ENCODE results near the gene OCRL.

OCRL gene

GRCh38 chrX:129590596-129590995, 50.5 kb downstream of the OCRL start:
- no peak for DNase-seq

GRCh38 chrX:129593137-129593536, 53.1 kb downstream of the OCRL start:
- no peak for DNase-seq

- DNase-seq: no peak
These were observed 54.7 kb downstream of the OCRL start for GRCh38 chrX:129594781-129595180.

- DNase-seq: no peak
These were observed 56.0 kb downstream of the OCRL start for GRCh38 chrX:129596077-129596476.

GRCh38 chrX:129597905-129598304, 57.8 kb downstream of the OCRL start:
- no peak for DNase-seq

- no peak for DNase-seq
These were observed 59.4 kb downstream of the OCRL start for GRCh38 chrX:129599499-129599898.

- DNase-seq: no peak
These were observed 59.9 kb downstream of the OCRL start for GRCh38 chrX:129599996-129600395.

- DNase-seq: no peak
These were observed 60.9 kb downstream of the OCRL start for GRCh38 chrX:129600981-129601424.

- DNase-seq: peak; percentile 44
These were observed 66.9 kb downstream of the OCRL start for GRCh38 chrX:129606918-129607317.

GRCh38 chrX:129608496-129608895, 68.4 kb downstream of the OCRL start:
- no peak for DNase-seq

- no peak for DNase-seq
These were observed 69.3 kb downstream of the OCRL start for GRCh38 chrX:129609395-129609794.

GRCh38 chrX:129612396-129612795, 72.3 kb downstream of the OCRL start:
- no peak for DNase-seq

- DNase-seq: no peak
These were observed 73.5 kb downstream of the OCRL start for GRCh38 chrX:129613596-129613995.

- no peak for DNase-seq
These were observed 74.6 kb downstream of the OCRL start for GRCh38 chrX:129614481-129615255.

GRCh38 chrX:129617420-129617819, 77.4 kb downstream of the OCRL start:
- no peak for DNase-seq

- DNase-seq: no peak
These were observed 78.9 kb downstream of the OCRL start for GRCh38 chrX:129618997-129619396.

GRCh38 chrX:129622757-129623301, 82.8 kb downstream of the OCRL start:
- DNase-seq: no peak

- DNase-seq: no peak
These were observed 86.0 kb downstream of the OCRL start for GRCh38 chrX:129626026-129626425.

GRCh38 chrX:129629837-129630236, 89.8 kb downstream of the OCRL start:
- DNase-seq: no peak

- no peak for DNase-seq
These were observed 91.8 kb downstream of the OCRL start for GRCh38 chrX:129631849-129632248.

GRCh38 chrX:129632443-129632842, 92.4 kb downstream of the OCRL start:
- DNase-seq: no peak

- DNase-seq: no peak
These were observed 94.5 kb downstream of the OCRL start for GRCh38 chrX:129634541-129634940.

GRCh38 chrX:129636175-129636681, 96.2 kb downstream of the OCRL start:
- DNase-seq: no peak
